ENCODE results near the gene CDH20.
A peak's percentile ranks its signal among the peaks of the same experiment; 100 is the strongest.

The CDH20 gene

GRCh38 chr18:61426492-61427053, 93.3 kb downstream of the CDH20 start:
- no peak for DNase-seq (ENCODE audit: low spot score)

GRCh38 chr18:61428266-61428665, 95.0 kb downstream of the CDH20 start:
- DNase-seq (ENCODE audit: low spot score): no peak

- DNase-seq (ENCODE audit: low spot score): no peak
These were observed 99.4 kb downstream of the CDH20 start for GRCh38 chr18:61432590-61432989.

GRCh38 chr18:61435064-61435652, 101.9 kb downstream of the CDH20 start:
- peak; percentile 18 for DNase-seq (ENCODE audit: low spot score)

GRCh38 chr18:61443081-61443725, 110.0 kb downstream of the CDH20 start:
- DNase-seq (ENCODE audit: low spot score): no peak

GRCh38 chr18:61448316-61448715, 115.1 kb downstream of the CDH20 start:
- no peak for DNase-seq (ENCODE audit: low spot score)

GRCh38 chr18:61459896-61460648, 126.8 kb downstream of the CDH20 start:
- peak; percentile 54 for DNase-seq (ENCODE audit: low spot score)

GRCh38 chr18:61464551-61465142, 131.4 kb downstream of the CDH20 start:
- DNase-seq (ENCODE audit: low spot score): no peak

GRCh38 chr18:61466736-61467135, 133.5 kb downstream of the CDH20 start:
- DNase-seq (ENCODE audit: low spot score): peak; percentile 11

GRCh38 chr18:61470031-61470674, 136.9 kb downstream of the CDH20 start:
- DNase-seq (ENCODE audit: low spot score): no peak

GRCh38 chr18:61471541-61471940, 138.3 kb downstream of the CDH20 start:
- DNase-seq (ENCODE audit: low spot score): no peak

- DNase-seq (ENCODE audit: low spot score): no peak
These were observed 138.7 kb downstream of the CDH20 start for GRCh38 chr18:61471942-61472341.

GRCh38 chr18:61474341-61474740, 141.1 kb downstream of the CDH20 start:
- no peak for DNase-seq (ENCODE audit: low spot score)

- no peak for DNase-seq (ENCODE audit: low spot score)
These were observed 141.7 kb downstream of the CDH20 start for GRCh38 chr18:61474918-61475317.

- no peak for DNase-seq (ENCODE audit: low spot score)
These were observed 142.7 kb downstream of the CDH20 start for GRCh38 chr18:61475931-61476330.

- DNase-seq (ENCODE audit: low spot score): no peak
These were observed 156.1 kb downstream of the CDH20 start for GRCh38 chr18:61489334-61489733.

GRCh38 chr18:61496374-61496773, 163.1 kb downstream of the CDH20 start:
- DNase-seq (ENCODE audit: low spot score): no peak

- DNase-seq (ENCODE audit: low spot score): no peak
These were observed 164.2 kb downstream of the CDH20 start for GRCh38 chr18:61497422-61497821.

- DNase-seq (ENCODE audit: low spot score): peak; percentile 76
These were observed 169.2 kb downstream of the CDH20 start for GRCh38 chr18:61502472-61502871.

- DNase-seq (ENCODE audit: low spot score): no peak
These were observed 170.5 kb downstream of the CDH20 start for GRCh38 chr18:61503688-61504087.

GRCh38 chr18:61528961-61529360, 195.7 kb downstream of the CDH20 start:
- DNase-seq (ENCODE audit: low spot score): no peak

GRCh38 chr18:61530681-61531080, 197.5 kb downstream of the CDH20 start:
- no peak for DNase-seq (ENCODE audit: low spot score)
